Embryonic facial prominence (tissue), 1 donor: Measurements from ENCODE around the gene RAB43.

Source experiments
- DNase-seq: peaks from one replicate; pipeline ENCODE4 v3.0.0-alpha.2; 2016; ENCODE audit errors: extremely low spot score

The RAB43 gene

GRCh38 chr3:129061023-129061887 is 60.3 kb downstream of the RAB43 start:
- DNase-seq, result no peak

- DNase-seq, result no peak
These were observed 61.2 kb downstream of the RAB43 start, which contains the start of gene GP9 for GRCh38 chr3:129060276-129061022. Gene GP9 (plus strand): TSS chr3:129060779. CDS start chr3:129061740, 961 bp downstream.

- no peak for DNase-seq
These were observed 62.2 kb downstream of the RAB43 start for GRCh38 chr3:129059311-129059958.

- no peak for DNase-seq
These were observed 63.0 kb downstream of the RAB43 start for GRCh38 chr3:129058441-129059200.

- no peak for DNase-seq
These were observed 64.4 kb downstream of the RAB43 start for GRCh38 chr3:129057249-129057648.

- DNase-seq, result no peak
These were observed 65.0 kb downstream of the RAB43 start for GRCh38 chr3:129056451-129057173.

- no peak for DNase-seq
These were observed 66.9 kb downstream of the RAB43 start for GRCh38 chr3:129054605-129055104.

GRCh38 chr3:129052675-129053074 is 68.9 kb downstream of the RAB43 start:
- DNase-seq, result no peak

GRCh38 chr3:129051871-129052340 is 69.7 kb downstream of the RAB43 start:
- no peak for DNase-seq

- no peak for DNase-seq
These were observed 70.9 kb downstream of the RAB43 start for GRCh38 chr3:129050556-129051295.

- DNase-seq, result no peak
These were observed 74.1 kb downstream of the RAB43 start for GRCh38 chr3:129047553-129047839.

GRCh38 chr3:129046732-129047552 is 74.7 kb downstream of the RAB43 start:
- no peak for DNase-seq

- DNase-seq, result no peak
These were observed 75.4 kb downstream of the RAB43 start for GRCh38 chr3:129046037-129046731.

- no peak for DNase-seq
These were observed 75.9 kb downstream of the RAB43 start for GRCh38 chr3:129045675-129046036.

- no peak for DNase-seq
These were observed 80.9 kb downstream of the RAB43 start for GRCh38 chr3:129040579-129041300.

GRCh38 chr3:129040039-129040336 is 81.6 kb downstream of the RAB43 start:
- no peak for DNase-seq

- no peak for DNase-seq
These were observed 82.1 kb downstream of the RAB43 start for GRCh38 chr3:129039271-129040038.
